GM23248 (cell line): ENCODE data around the gene GZMH. TPM values are rescaled to one million over a fixed set of nuclear protein-coding genes. Genes with fewer than 3 reads are reported as not detected.

Experiments used
- DNase-seq: peaks from one replicate; pipeline ENCODE4 v3.0.0-alpha.2; 2015
- H2AFZ ChIP-seq: fragments of 200-600 bp; sonication (generic); 2 replicates; pipeline ENCODE4 v1.6.1; 2016; ENCODE audit warnings: antibody characterized with exemption
- H3F3A ChIP-seq: fragments of 200-600 bp; sonication (generic); 2 replicates; pipeline ENCODE4 v1.6.1; 2016; ENCODE audit warnings: mild to moderate bottlenecking, antibody characterized with exemption, mixed run types; ENCODE audit not compliant: insufficient read depth
- H3K27ac ChIP-seq: fragments of 200-600 bp; sonication (generic); 2 replicates; pipeline ENCODE4 v1.5.1; 2016; ENCODE audit warnings: mild to moderate bottlenecking
- H3K27me3 ChIP-seq: fragments of 200-600 bp; sonication (generic); replicated peaks from 2 replicates; pipeline ENCODE4 v1.6.1; 2016; ENCODE audit warnings: mild to moderate bottlenecking; ENCODE audit not compliant: insufficient read depth
- H3K36me3 ChIP-seq: fragments of 200-600 bp; sonication (generic); 2 replicates; pipeline ENCODE4 v1.6.1; 2016; ENCODE audit warnings: low read depth, mild to moderate bottlenecking
- H3K4me1 ChIP-seq: fragments of 200-600 bp; sonication (generic); 2 replicates; pipeline ENCODE4 v1.6.1; 2016; ENCODE audit warnings: mild to moderate bottlenecking; ENCODE audit not compliant: insufficient read depth
- H3K4me2 ChIP-seq: fragments of 200-600 bp; sonication (generic); one replicate; pipeline ENCODE4 v1.6.1; 2016; ENCODE audit warnings: mild to moderate bottlenecking; ENCODE audit not compliant: unreplicated experiment
- H3K4me3 ChIP-seq: fragments of 200-600 bp; sonication (generic); 2 replicates; pipeline ENCODE4 v1.5.1; 2016; ENCODE audit warnings: mild to moderate bottlenecking
- H3K79me2 ChIP-seq: fragments of 200-600 bp; sonication (generic); 2 replicates; pipeline ENCODE4 v1.6.1; 2016; ENCODE audit warnings: mild to moderate bottlenecking; ENCODE audit not compliant: insufficient read depth
- H3K9ac ChIP-seq: fragments of 200-600 bp; sonication (generic); 2 replicates; pipeline ENCODE4 v1.6.1; 2016; ENCODE audit warnings: mild to moderate bottlenecking
- H3K9me2 ChIP-seq: fragments of 200-600 bp; sonication (generic); 2 replicates; pipeline ENCODE4 v1.6.1; 2016; ENCODE audit warnings: mixed run types, mild to moderate bottlenecking, moderate library complexity; ENCODE audit not compliant: insufficient read depth
- H3K9me3 ChIP-seq: fragments of 200-600 bp; sonication (generic); one replicate; pipeline ENCODE4 v1.6.1; 2017; ENCODE audit warnings: low read depth
- H4K20me1 ChIP-seq: fragments of 200-600 bp; sonication (generic); 2 replicates; pipeline ENCODE4 v1.6.0; 2016; ENCODE audit not compliant: insufficient read depth
- EZH2 ChIP-seq: fragments of 200-600 bp; sonication (generic); IDR thresholded peaks from 2 replicates; pipeline ENCODE4 v1.6.1; 2018; ENCODE audit warnings: antibody characterized with exemption, mild to moderate bottlenecking; ENCODE audit not compliant: insufficient read depth, poor library complexity, severe bottlenecking
- EZH2phosphoT487 ChIP-seq: fragments of 200-600 bp; sonication (generic); IDR thresholded peaks from 2 replicates; pipeline ENCODE4 v1.6.1; 2018; ENCODE audit warnings: antibody characterized with exemption, moderate library complexity, mild to moderate bottlenecking, low read depth; ENCODE audit not compliant: insufficient read depth
- WGBS, 2 experiments: methylation state at CpG; one replicate each; pipeline ENCODE4 v1.1.6; 2015 to 2017; ENCODE audit warnings: low lambda C conversion rate in 2 of 2, low coverage in 1 of 2; ENCODE audit errors: missing lambda C conversion rate in 2 of 2; 5-methylcytosine and 5-hydroxymethylcytosine counted together
- in situ Hi-C: fragments of 300-500 bp; cut with MboI; formaldehyde crosslinking; loops from 2 replicates; pipeline ENCODE4 v1.15.0; 2020
- polyA plus RNA-seq: library from polyadenylated mRNA; unstranded; fragments of >200 nt; fragmentation: Nextera tagmentation; extraction: Ambion mirVana; gene quantifications from 2 replicates; pipeline ENCODE4 v1.2.1, GENCODE V29; 2016
- total RNA-seq: library from RNA; depleted of rRNA; stranded (reverse); fragments of >200 nt; shearing (Covaris generic); gene quantifications from 2 replicates; pipeline ENCODE4 v1.2.3, GENCODE V29; 2014

The GZMH gene
- total and polyA plus RNA-seq, 2 experiments from 2014 or later: not detected

DNA sequence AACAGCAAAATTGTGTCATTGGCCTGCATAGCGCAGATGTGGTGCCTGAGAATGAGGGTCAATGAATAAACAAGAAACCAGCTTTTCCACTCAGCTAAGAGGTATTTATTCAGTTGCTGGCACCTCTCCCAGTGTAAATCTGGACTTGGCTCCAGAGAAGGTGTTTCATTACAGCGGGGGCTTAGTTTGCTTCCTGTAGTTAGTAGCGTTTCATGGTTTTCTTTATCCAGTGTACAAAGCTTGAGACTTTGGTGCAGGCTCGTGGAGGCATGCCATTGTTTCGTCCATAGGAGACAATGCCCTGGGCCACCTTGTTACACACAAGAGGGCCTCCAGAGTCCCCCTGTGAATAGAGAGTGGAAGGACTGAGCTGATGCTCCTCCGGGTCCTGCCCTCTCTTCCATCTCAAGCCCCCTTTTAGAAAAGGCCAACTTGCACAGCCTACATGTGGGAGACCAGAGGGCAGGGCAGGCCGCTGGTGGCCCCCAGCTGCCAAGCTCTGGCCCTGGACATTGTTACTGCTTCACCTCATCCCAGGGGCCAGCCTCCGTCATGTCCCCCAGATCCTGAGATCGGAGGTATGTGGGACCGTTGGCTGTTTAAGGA, 21.5 kb upstream of the GZMH start:
- H3K9me2 ChIP-seq: no peaks in the 10 kb centered on the region
- TF ChIP-seq EZH2 (no peak), EZH2phosphoT487 (no peak)
- H3K4me1 ChIP-seq: no peaks in the 10 kb centered on the region
- H3K79me2 ChIP-seq: no peaks in the 10 kb centered on the region
- no peak overlapping the region for H3K4me3 ChIP-seq
- no peaks in the 10 kb centered on the region for H3K9me3 ChIP-seq
- no peak overlapping the region for H3K27ac ChIP-seq
- H3F3A ChIP-seq: no peaks in the 10 kb centered on the region
- no peak overlapping the region for H3K4me2 ChIP-seq
- H2AFZ ChIP-seq: no peak overlapping the region
- DNase-seq: peak; percentile 66
- H3K9ac ChIP-seq: no peak overlapping the region
- no peaks in the 10 kb centered on the region for H3K36me3 ChIP-seq
- WGBS, 2 experiments: 23 to 26% methylated on average over 10 of the region's 10 CpGs
- in situ Hi-C loops: no loop called here
- no peaks in the 10 kb centered on the region for H3K27me3 ChIP-seq
- no peaks in the 10 kb centered on the region for H4K20me1 ChIP-seq

DNA sequence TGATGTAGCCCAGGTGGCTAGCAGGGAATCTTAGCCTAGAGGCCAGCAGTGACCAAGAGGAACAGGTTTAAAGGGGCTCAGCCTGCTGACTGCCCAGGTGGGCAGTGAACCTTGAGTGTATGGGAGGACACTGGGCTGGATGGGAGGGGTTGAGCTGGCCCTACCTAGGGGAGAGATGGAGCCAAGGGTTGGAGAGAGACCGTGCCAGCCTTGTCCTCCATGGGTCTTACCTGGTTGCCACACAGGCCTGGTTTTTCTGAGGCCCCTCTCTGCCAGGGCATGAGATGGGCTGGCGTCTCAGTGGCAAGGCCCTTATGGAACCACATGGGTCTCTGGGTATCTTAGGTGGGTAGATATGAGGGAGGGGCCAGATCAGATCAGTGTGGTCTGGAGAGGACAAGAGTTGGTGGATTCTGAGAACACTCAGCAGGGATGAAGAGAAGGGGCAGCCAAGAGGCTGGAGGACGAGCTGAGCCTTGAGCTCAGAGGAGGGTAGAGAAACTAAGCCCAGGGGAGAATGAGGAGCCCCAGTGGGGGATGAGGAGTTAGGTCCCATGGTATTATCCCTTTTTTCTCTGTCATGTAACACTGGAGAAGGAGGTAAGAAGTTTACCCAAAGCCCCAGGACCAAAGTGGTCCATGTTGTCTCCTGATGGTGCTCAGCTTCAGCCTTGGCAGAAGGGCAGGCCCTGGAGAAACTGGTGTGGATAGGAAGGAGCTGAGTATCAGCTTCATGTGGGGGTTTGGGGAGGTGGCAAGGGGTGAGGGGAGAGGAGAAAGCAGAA, 20.8 kb upstream of the GZMH start:
- Histone ChIP-seq H3K9me3 (no peaks in the 10 kb centered on the region), H4K20me1 (no peaks in the 10 kb centered on the region), H3K4me1 (no peaks in the 10 kb centered on the region), H3F3A (no peaks in the 10 kb centered on the region), H3K79me2 (no peaks in the 10 kb centered on the region), H3K4me3 (no peak overlapping the region), H3K9me2 (no peaks in the 10 kb centered on the region), H3K4me2 (no peak overlapping the region), H3K27me3 (no peaks in the 10 kb centered on the region), H3K27ac (no peak overlapping the region), H2AFZ (no peak overlapping the region), H3K36me3 (no peaks in the 10 kb centered on the region), H3K9ac (no peak overlapping the region)
- in situ Hi-C loops: no loop called here
- no peak for TF ChIP-seq EZH2phosphoT487
- no peak for TF ChIP-seq EZH2
- DNase-seq: no peak
- 2 to 10% methylated on average over 3 of the region's 3 CpGs for WGBS, 2 experiments

DNA sequence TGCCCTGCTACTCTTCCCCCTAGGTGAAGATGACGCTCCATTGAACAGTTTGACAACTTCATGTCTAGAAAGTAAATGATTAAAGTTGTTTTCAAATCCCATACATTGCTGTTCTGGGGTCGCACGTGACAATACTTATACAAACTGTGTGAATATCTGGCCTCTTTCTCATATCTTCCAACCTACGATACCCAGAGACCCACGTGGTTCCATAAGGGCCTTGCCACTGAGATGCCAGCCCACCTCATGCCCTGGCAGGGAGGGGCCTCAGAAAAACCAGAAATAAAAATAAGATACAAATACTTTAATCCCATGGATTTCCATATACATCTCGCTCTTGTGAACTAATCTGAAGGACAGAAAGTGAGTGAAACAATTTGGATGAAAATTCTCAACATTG, 20.0 kb upstream of the GZMH start:
- no peaks in the 10 kb centered on the region for H3K79me2 ChIP-seq
- H3F3A ChIP-seq: no peaks in the 10 kb centered on the region
- no peaks in the 10 kb centered on the region for H3K27me3 ChIP-seq
- no peaks in the 10 kb centered on the region for H3K9me2 ChIP-seq
- H3K4me3 ChIP-seq: no peak overlapping the region
- DNase-seq: no peak
- no peaks in the 10 kb centered on the region for H4K20me1 ChIP-seq
- no peak overlapping the region for H2AFZ ChIP-seq
- H3K9ac ChIP-seq: no peak overlapping the region
- H3K4me2 ChIP-seq: no peak overlapping the region
- no peaks in the 10 kb centered on the region for H3K4me1 ChIP-seq
- no peak for TF ChIP-seq EZH2phosphoT487
- TF ChIP-seq EZH2: no peak
- in situ Hi-C loops: no loop called here
- H3K36me3 ChIP-seq: no peaks in the 10 kb centered on the region
- no peak overlapping the region for H3K27ac ChIP-seq
- no peaks in the 10 kb centered on the region for H3K9me3 ChIP-seq
- 11 to 18% methylated on average over 6 of the region's 6 CpGs for WGBS, 2 experiments

DNA sequence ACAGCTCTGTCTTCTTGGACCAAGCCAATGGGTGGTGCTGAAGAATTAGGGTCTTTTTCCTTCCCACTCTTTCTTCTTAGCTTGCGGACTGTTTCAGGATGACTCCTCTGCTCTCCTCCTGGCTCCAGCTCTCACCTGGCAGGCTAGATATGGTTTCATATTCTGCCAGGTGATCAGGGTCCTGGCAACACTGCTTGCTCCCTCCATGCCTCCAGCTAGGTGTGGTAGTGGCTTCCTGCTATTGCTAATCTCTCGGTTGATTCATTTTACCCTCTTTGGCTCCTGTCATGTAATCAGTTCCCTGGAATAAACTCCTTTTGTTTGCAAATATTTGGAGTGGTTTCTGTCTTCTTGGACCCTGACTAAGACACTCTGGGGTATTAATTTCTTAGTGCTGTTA, 4.3 kb upstream of the GZMH start:
- in situ Hi-C loops: no loop called here
- Histone ChIP-seq H2AFZ (no peak overlapping the region), H3F3A (no peaks in the 10 kb centered on the region), H4K20me1 (no peaks in the 10 kb centered on the region), H3K9ac (no peak overlapping the region), H3K79me2 (no peaks in the 10 kb centered on the region), H3K36me3 (no peaks in the 10 kb centered on the region), H3K27me3 (no peaks in the 10 kb centered on the region), H3K9me2 (no peaks in the 10 kb centered on the region), H3K27ac (no peak overlapping the region), H3K9me3 (no peaks in the 10 kb centered on the region), H3K4me3 (no peak overlapping the region), H3K4me1 (no peaks in the 10 kb centered on the region), H3K4me2 (no peak overlapping the region)
- 46 to 51% methylated on average over 2 of the region's 2 CpGs for WGBS, 2 experiments
- TF ChIP-seq EZH2phosphoT487: no peak
- no peak for TF ChIP-seq EZH2
- DNase-seq: no peak
